HG02884 (cell line): ENCODE measurements around the gene CSN3.

Experiments used
- ATAC-seq: cut with Tn5 transposase; IDR thresholded peaks from one replicate; pipeline ENCODE4 v1.9.1; 2021; ENCODE audit warnings: mild to moderate bottlenecking, moderate library complexity; ENCODE audit not compliant: unreplicated experiment

Gene CSN3

DNA sequence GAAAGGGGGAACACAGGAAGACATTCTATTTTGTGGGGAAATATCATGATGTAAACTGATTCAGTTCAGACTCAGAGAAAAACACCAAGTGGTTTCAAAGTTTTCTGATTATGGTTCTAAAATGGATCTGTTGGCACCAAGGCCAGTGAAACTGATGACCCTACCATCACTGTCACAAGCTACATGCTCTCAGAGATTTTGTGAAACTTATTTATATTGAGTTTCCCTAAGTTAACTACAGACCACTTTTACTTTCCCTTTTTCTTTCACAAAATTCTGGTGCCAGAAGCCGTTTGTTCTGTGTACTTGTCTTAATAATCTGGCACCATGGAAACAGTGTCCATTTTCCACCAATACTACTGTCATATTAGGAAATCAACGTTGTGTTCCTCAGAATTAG, 48.9 kb downstream of the CSN3 start:
- no peak for ATAC-seq

DNA sequence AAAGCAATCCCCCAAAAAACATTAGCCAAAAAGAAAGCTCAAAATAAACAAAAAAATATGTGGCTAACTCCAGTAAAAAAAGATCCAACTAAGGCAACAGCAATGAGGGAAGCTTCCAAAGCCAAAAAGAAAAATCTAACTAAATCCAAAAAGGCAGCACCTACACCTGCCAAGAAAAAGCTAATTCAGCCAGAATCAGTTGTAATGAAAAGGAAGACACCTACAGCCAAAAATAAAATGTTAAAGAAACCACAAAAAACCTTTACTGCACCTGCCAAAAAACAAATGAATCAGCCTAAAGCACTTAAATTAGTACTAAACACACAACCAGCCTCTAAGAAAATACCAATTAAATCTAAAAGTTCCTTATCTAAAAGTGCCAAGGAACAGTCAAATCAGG, 55.2 kb downstream of the CSN3 start:
- no peak for ATAC-seq

DNA sequence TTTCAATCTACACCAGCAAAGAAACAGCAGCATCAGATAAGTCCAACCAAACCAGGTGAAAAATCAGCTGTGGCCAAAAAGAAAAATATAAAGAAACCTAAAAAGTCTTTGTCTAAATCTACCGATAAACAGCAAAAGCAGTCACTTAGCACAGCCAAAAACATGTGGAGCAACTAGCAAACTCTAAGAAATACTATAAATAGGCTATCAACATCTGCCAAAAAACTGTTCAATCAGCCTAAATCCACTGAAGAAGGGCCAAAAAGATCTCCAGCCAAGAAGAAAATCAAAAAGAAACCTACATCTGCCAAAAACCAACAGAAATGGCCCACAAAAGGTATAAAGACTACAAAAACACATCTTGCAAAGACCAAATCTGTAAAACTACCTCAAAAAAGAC, 55.7 kb downstream of the CSN3 start:
- no peak for ATAC-seq

DNA sequence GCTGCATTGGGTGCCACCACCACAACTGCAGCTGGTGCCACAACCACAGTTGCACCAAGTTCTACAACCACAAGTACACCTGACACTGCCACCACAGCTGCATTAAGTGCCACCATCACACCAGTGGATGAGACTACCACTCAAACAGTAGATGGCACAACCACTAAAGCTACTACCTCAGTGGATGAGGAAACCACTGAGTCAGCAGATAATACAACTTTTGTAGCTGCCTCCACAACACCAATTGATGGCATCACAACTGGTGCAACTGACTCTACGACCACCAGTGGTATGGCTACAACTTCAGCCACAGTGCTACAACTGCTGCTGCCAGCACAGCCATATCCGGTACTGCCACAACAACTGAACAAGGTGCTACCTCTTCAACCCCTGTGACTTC, 57.2 kb downstream of the CSN3 start:
- ATAC-seq: no peak

DNA sequence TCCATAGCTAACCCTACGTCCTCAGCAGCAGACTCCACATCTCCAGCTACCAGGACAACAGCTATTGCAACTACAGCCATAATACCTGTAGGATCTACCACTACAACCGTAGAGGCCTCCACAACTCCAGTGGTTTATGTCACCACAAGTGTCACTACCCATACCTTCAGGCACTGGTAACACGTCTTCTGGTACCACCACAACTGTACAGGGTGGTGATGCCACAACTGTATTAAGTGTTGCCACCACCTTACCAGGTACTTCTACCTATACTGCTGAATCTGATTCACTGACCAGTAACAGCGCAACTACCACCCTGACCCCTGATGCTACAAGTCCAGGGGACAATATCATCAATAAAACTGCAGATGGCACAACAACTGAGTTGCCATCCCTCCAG, 57.8 kb downstream of the CSN3 start:
- no peak for ATAC-seq
